WTC11 (cell line): ENCODE measurements around the gene SEC16A. TPM values are rescaled to one million over a fixed set of nuclear protein-coding genes. Genes with fewer than 3 reads are reported as not detected.

Experiments used
- ATAC-seq: fragments of 200-7000 bp; cut with Tn5 transposase; 2 replicates; pipeline ENCODE4 v1.10.0; 2021; ENCODE audit warnings: mild to moderate bottlenecking, moderate library complexity
- CTCF ChIA-PET: fragments of 300-600 bp; sonication (Branson Sonifier 250); formaldehyde crosslinking; loops from one replicate; lab custom pipeline; 2021; ENCODE audit warnings: antibody characterized with exemption; lab: Charles Lee
- POLR2A ChIA-PET: fragments of 350-600 bp; sonication (Branson Sonifier 250); formaldehyde crosslinking; loops from one replicate; lab custom pipeline; 2021; ENCODE audit warnings: antibody characterized with exemption; lab: Charles Lee
- DNase-seq: peaks from one replicate; pipeline ENCODE4 v3.0.0; 2021; ENCODE audit warnings: low spot score
- H3K27ac Mint-ChIP-seq: 2 replicates; pipeline ENCODE4 v1.8.0; 2021; ENCODE audit warnings: mixed read lengths
- H3K27me3 Mint-ChIP-seq: 2 replicates; pipeline ENCODE4 v1.8.0; 2021; ENCODE audit warnings: low read depth, mild to moderate bottlenecking, moderate library complexity, mixed read lengths
- H3K36me3 Mint-ChIP-seq: 2 replicates; pipeline ENCODE4 v1.8.0; 2021; ENCODE audit warnings: mixed read lengths
- H3K4me1 Mint-ChIP-seq: 2 replicates; pipeline ENCODE4 v1.8.0; 2022; ENCODE audit warnings: mixed read lengths
- H3K4me3 Mint-ChIP-seq: 2 replicates; pipeline ENCODE4 v1.8.0; 2021; ENCODE audit warnings: mild to moderate bottlenecking, moderate library complexity, mixed read lengths
- H3K9me3 Mint-ChIP-seq: 2 replicates; pipeline ENCODE4 v1.8.0; 2021; ENCODE audit warnings: mixed read lengths
- ARID4B ChIP-seq: sonication (generic); formaldehyde crosslinking; IDR thresholded peaks from 2 replicates; pipeline ENCODE4 v1.8.0; 2023; ENCODE audit warnings: missing genetic modification reagents, mild to moderate bottlenecking, borderline replicate concordance
- E2F5 ChIP-seq: sonication (generic); formaldehyde crosslinking; IDR thresholded peaks from 2 replicates; pipeline ENCODE4 v1.8.1; 2022; ENCODE audit warnings: mild to moderate bottlenecking, moderate library complexity, missing genetic modification reagents
- GABPB1 ChIP-seq: sonication (generic); formaldehyde crosslinking; IDR thresholded peaks from 2 replicates; pipeline ENCODE4 v1.8.1; 2023; ENCODE audit warnings: mild to moderate bottlenecking, missing genetic modification reagents
- HMGXB4 ChIP-seq: sonication (generic); formaldehyde crosslinking; IDR thresholded peaks from 2 replicates; pipeline ENCODE4 v1.8.1; 2023; ENCODE audit warnings: mild to moderate bottlenecking, moderate library complexity, missing genetic modification reagents
- NFATC4 ChIP-seq: fragments of 250-450 bp; sonication (Bioruptor Pico); IDR thresholded peaks from 2 replicates; pipeline ENCODE4 v1.9.0; 2021; ENCODE audit warnings: mild to moderate bottlenecking
- NFYB ChIP-seq: sonication (generic); formaldehyde crosslinking; conservative IDR thresholded peaks from 2 replicates; pipeline ENCODE4 v1.8.0; 2022; ENCODE audit warnings: low read depth, missing genetic modification reagents
- ZNF317 ChIP-seq: sonication (generic); formaldehyde crosslinking; IDR thresholded peaks from 2 replicates; pipeline ENCODE4 v1.8.1; 2023; ENCODE audit warnings: low read depth, mild to moderate bottlenecking, moderate library complexity, missing genetic modification reagents, borderline replicate concordance
- total RNA-seq: library from RNA; stranded (reverse); gene quantifications from 3 replicates; pipeline ENCODE4 v1.2.3, GENCODE V29; 2021
- TF ChIP-seq, protein P1 (sequence below): sonication (generic); formaldehyde crosslinking; IDR thresholded peaks from 2 replicates; pipeline ENCODE4 v1.8.1; 2022; ENCODE audit warnings: low read depth, missing genetic modification reagents, borderline replicate concordance
- TF ChIP-seq, protein P2 (sequence below): sonication (generic); formaldehyde crosslinking; IDR thresholded peaks from 2 replicates; pipeline ENCODE4 v1.8.1; 2023; ENCODE audit warnings: mild to moderate bottlenecking, missing genetic modification reagents, moderate library complexity
- TF ChIP-seq, protein P3 (sequence below): sonication (generic); formaldehyde crosslinking; IDR thresholded peaks from 2 replicates; pipeline ENCODE4 v1.8.1; 2022; ENCODE audit warnings: low read depth, mild to moderate bottlenecking, moderate library complexity, missing genetic modification reagents, borderline replicate concordance
- TF ChIP-seq, protein P4 (sequence below): sonication (generic); formaldehyde crosslinking; conservative IDR thresholded peaks from 2 replicates; pipeline ENCODE4 v1.8.1; 2023; ENCODE audit warnings: mild to moderate bottlenecking, low read depth, missing genetic modification reagents, moderate library complexity
- TF ChIP-seq, protein P5 (sequence below): fragments of 200-600 bp; IDR thresholded peaks from 2 replicates; pipeline ENCODE4 v1.8.0; 2022; ENCODE audit warnings: antibody characterized with exemption

Gene SEC16A
- total RNA-seq, 1 experiment from 2014 or later = 70.9 TPM

GRCh38 chr9:136515276-136515675 lies 32.4 kb upstream of the SEC16A start (continued):
- TF ChIP-seq, protein P1, sequence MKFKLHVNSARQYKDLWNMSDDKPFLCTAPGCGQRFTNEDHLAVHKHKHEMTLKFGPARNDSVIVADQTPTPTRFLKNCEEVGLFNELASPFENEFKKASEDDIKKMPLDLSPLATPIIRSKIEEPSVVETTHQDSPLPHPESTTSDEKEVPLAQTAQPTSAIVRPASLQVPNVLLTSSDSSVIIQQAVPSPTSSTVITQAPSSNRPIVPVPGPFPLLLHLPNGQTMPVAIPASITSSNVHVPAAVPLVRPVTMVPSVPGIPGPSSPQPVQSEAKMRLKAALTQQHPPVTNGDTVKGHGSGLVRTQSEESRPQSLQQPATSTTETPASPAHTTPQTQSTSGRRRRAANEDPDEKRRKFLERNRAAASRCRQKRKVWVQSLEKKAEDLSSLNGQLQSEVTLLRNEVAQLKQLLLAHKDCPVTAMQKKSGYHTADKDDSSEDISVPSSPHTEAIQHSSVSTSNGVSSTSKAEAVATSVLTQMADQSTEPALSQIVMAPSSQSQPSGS = no peak
- TF ChIP-seq NFYB (CRISPR knock-in tag) (no peak), ZNF317 (CRISPR knock-in tag) (no peak), GABPB1 (no peak), E2F5 (no peak)
- TF ChIP-seq, protein P2, sequence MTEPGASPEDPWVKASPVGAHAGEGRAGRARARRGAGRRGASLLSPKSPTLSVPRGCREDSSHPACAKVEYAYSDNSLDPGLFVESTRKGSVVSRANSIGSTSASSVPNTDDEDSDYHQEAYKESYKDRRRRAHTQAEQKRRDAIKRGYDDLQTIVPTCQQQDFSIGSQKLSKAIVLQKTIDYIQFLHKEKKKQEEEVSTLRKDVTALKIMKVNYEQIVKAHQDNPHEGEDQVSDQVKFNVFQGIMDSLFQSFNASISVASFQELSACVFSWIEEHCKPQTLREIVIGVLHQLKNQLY (CRISPR knock-in tag) = no peak
- TF ChIP-seq, protein P3, sequence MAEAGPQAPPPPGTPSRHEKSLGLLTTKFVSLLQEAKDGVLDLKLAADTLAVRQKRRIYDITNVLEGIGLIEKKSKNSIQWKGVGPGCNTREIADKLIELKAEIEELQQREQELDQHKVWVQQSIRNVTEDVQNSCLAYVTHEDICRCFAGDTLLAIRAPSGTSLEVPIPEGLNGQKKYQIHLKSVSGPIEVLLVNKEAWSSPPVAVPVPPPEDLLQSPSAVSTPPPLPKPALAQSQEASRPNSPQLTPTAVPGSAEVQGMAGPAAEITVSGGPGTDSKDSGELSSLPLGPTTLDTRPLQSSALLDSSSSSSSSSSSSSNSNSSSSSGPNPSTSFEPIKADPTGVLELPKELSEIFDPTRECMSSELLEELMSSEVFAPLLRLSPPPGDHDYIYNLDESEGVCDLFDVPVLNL (CRISPR knock-in tag) = no peak
- TF ChIP-seq, protein P4, sequence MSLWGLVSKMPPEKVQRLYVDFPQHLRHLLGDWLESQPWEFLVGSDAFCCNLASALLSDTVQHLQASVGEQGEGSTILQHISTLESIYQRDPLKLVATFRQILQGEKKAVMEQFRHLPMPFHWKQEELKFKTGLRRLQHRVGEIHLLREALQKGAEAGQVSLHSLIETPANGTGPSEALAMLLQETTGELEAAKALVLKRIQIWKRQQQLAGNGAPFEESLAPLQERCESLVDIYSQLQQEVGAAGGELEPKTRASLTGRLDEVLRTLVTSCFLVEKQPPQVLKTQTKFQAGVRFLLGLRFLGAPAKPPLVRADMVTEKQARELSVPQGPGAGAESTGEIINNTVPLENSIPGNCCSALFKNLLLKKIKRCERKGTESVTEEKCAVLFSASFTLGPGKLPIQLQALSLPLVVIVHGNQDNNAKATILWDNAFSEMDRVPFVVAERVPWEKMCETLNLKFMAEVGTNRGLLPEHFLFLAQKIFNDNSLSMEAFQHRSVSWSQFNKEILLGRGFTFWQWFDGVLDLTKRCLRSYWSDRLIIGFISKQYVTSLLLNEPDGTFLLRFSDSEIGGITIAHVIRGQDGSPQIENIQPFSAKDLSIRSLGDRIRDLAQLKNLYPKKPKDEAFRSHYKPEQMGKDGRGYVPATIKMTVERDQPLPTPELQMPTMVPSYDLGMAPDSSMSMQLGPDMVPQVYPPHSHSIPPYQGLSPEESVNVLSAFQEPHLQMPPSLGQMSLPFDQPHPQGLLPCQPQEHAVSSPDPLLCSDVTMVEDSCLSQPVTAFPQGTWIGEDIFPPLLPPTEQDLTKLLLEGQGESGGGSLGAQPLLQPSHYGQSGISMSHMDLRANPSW = no peak

DNA sequence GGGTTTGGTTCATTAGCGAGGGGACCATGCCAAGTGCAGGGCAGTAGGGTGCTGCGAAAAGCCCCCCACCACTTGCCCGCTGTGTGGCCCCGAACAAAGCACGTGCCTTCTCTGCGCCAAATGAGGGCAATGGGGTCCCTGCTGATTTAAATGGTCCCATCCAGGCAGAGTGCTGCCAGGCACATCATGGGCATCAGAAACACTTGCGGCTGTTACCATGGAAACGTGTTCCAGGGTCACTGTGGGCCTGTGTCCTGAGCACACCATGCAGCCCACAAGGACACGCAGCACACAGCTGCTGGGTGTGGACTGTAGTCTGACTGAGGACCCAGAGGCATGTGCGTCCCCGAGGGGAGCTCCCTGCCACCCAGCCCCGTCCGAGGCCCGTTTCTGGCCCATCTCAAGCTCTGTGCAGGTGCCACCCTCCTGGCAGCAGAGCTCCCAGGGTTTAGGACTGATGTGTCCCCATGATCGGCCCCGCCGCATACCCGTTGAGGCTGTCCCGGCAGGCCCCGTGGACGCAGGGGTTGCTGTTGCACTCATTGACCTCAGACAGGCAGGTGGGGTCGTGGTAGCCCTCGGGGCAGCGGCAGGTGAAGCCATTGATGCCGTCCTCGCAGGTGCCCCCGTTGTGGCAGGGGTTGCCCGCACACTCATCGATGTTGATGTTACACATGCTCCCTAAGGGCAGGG lies 31.3 kb upstream of the SEC16A start:
- DNase-seq (no peak), ATAC-seq (no peak)
- Mint-ChIP-seq H3K36me3 (peaks cover 17% of the 10 kb centered on the region), H3K4me3 (no peak overlapping the region), H3K27me3 (no peaks in the 10 kb centered on the region), H3K4me1 (no peaks in the 10 kb centered on the region), H3K9me3 (no peaks in the 10 kb centered on the region), H3K27ac (no peak overlapping the region)
- TF ChIP-seq, protein P5, sequence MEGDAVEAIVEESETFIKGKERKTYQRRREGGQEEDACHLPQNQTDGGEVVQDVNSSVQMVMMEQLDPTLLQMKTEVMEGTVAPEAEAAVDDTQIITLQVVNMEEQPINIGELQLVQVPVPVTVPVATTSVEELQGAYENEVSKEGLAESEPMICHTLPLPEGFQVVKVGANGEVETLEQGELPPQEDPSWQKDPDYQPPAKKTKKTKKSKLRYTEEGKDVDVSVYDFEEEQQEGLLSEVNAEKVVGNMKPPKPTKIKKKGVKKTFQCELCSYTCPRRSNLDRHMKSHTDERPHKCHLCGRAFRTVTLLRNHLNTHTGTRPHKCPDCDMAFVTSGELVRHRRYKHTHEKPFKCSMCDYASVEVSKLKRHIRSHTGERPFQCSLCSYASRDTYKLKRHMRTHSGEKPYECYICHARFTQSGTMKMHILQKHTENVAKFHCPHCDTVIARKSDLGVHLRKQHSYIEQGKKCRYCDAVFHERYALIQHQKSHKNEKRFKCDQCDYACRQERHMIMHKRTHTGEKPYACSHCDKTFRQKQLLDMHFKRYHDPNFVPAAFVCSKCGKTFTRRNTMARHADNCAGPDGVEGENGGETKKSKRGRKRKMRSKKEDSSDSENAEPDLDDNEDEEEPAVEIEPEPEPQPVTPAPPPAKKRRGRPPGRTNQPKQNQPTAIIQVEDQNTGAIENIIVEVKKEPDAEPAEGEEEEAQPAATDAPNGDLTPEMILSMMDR = no peak
- TF ChIP-seq ARID4B (CRISPR knock-in tag) (no peak), NFATC4 (CRISPR knock-in tag) (no peak), HMGXB4 (CRISPR knock-in tag) (no peak)
- ChIA-PET POLR2A (no interaction called here), CTCF (no interaction called here)
